Stimulated activated CD8-positive, alpha-beta memory T cell treated with anti-CD3 and anti-CD28 coated beads, Interleukin-15, amount 100 ng/mL, for 48 hours (primary cell): ENCODE measurements around the gene POR.
"Not testable (repeated sequence)": the region's sequence is repeated elsewhere in the genome, so short reads cannot be mapped to it uniquely, and the experiment has no call there.

Experiments used
- DNase-seq, 2 donors: peaks; one replicate each; pipeline ENCODE4 v3.0.0-alpha.2; 2020; ENCODE audit warnings: low read depth in 2 of 2

The POR gene

DNA sequence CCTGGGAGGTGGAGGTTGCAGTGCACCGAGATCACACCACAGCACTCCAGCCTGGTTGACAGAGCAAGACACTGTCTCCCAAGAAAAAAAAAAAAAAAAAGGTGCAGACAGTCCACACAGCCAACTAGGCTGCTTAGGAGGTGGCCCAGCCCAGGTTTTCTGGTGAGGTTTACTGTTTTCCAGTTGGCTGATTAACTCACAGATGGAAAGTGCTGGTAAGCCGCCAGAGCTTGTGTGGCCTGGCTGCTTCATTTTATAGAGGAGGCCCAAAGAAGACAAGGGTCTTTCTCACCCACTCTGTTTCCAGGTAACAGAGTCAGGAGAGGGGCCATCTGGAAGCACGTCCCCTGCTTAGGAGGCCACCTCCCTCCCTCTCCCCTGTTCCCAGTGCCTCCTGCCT lies 29.9 kb upstream of the POR start:
- DNase-seq = no peak

DNA sequence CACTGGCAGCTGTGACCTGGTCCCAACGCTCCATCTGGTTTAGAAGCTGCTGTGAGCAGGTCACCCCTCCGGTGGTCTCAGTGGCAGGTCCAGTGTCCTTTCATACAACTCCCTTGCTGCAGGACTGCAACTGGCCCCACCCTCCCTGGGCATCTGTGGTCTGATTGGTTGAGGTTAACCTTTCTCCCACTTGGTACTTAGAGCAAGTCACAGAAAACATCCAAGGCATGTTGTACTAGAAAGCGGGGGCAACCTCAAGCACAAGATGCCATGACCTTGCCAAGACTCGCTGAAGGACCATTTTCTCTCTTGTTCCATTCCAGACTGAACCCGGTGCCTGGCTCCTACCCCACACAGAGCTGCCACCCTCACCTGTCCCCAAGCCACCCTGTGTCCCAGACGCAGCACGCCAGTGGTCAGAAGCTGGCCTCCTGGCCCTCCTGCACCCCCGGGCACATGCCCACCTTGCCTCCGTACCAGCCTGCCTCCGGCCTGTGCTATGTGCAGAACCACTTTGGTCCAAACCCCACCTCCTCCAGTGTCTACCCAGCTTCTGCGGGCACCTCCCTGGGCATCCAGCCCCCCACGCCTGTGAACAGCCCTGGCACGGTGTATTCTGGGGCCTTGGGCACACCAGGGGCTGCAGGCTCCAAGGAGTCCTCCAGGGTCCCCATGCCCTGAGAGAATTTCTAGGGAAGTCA lies 27.1 kb upstream of the POR start:
- DNase-seq = no peak

DNA sequence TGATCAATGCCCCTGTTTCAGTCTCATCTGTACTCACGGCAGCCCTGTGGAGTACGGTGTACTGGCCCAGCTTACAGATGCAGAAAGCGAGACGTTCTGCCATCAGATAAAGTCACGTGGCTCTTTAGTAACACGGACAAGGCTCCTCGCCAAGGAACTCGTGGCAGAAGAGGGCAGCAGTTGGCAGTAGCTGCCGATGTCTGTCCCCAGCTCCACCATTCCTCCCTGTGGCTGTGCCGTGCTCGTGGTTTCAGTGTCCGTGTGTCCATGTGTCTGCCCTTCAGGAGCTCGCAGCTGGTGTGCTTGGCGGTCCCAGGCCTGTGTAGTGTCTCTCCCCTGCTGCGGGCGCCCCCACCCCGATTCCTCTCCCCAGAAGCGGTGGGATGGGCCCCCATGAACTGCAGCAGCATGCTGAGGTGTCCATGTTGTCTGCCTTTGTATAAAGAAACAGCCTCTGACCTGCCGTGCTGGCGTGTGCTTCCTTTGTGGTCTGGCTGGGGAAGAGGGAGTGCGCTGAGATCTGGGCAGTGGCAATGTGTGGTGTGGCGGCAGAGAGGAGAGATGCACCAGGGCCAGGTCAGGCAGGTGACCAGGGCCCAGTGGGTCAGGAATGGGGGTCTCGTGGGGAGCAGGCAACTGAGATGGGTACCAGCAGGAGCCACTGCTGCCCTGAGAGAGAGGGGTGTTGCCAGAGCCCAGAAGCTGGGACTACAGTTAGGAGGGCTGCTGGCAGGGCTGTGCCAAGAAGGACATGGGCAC lies 26.3 kb upstream of the POR start:
- no peak for DNase-seq

DNA sequence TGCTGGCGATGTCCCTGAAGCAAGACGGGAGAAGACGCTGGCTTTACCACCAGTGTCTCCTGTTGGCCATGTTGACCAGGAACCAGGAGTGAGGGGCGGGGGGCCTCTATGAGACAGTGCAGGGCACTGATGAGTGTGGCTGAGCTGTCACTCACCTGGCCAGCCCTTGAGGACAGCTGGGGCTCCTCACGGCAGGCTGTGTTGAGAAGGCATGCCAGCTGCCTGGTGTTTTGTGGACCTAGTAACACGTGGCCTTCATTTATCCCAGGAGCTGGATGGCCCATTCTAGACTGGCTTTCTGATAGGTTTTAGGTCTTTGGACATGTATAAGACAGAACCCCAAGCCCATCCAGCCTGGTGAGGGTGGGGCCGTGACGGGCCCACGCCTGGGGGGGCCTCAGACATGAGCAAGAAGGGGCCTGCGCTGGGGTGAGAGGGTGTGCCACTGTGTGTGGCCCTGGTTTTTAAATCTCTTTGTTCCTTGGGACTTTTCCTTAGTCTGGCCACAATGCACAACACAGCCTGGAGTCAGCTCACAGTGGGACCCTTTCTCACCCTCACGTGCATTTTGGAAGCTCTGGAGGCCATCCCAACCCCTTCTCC lies 25.6 kb upstream of the POR start:
- DNase-seq = no peak

DNA sequence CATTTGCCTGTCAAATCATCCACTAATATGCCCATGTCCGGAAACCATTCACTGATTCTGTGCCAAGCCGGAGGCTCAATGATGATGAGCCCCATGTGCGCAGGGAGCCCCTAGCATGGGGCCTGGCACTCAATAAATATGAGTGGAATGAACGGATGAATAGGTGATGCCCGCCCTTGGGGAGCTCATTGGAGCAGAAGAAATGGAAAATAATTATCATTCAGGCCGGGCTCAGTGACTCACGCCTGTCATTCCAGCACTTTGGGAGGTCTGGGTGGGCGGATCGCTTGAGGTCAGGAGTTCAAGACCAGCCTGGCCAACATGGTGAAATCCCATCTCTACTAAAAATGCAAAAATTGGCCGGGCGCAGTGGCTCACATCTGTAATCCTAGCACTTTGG lies 25.1 kb upstream of the POR start:
- DNase-seq = no peak

DNA sequence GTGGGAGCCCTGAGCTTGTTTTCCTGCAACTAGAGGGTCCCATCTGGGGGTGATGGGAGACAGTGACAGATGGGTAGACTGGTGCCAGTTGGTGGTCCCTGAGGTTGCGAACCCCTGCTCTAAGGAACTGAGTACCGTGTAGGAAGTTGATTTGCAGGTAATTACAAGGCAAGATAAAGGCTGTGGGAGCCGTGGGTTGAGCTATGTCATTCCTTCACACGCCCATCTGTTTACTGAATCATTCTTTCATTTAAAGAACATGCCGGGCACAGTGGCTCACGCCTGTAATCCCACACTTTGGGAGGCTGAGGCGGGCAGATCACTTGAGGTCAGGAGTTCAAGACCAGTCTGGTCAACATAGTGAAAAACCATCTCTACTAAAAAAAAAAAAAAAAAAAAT lies 23.7 kb upstream of the POR start:
- not testable (repeated sequence) for DNase-seq

DNA sequence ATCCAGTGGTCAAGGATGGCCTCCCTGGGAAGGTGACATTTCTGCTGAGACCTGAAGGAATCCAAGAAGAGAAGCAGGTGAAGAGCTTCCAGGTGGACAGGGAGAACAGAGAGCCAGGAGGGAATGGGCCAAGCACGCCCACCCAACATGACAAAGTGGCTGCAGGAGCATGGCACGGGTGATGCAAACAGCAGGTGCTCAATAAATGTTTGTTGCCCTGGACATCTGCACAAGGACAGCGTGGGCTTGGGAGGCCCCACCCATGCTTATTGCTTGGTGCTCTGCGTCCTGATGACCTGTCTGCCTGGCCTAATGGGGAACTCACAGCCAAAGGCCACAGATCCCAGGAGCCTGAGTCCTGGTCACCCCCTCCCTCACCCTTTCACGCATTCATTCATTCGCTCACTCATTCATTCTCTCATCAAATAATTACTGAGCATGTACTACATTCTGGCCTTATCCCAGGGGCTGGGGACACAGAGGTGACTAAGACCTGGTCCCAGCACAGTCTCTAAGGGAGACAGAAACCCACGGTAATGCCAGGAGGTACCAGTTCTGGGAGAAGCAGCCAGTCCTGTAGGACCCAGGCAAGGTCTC lies 23.0 kb upstream of the POR start:
- DNase-seq = no peak

DNA sequence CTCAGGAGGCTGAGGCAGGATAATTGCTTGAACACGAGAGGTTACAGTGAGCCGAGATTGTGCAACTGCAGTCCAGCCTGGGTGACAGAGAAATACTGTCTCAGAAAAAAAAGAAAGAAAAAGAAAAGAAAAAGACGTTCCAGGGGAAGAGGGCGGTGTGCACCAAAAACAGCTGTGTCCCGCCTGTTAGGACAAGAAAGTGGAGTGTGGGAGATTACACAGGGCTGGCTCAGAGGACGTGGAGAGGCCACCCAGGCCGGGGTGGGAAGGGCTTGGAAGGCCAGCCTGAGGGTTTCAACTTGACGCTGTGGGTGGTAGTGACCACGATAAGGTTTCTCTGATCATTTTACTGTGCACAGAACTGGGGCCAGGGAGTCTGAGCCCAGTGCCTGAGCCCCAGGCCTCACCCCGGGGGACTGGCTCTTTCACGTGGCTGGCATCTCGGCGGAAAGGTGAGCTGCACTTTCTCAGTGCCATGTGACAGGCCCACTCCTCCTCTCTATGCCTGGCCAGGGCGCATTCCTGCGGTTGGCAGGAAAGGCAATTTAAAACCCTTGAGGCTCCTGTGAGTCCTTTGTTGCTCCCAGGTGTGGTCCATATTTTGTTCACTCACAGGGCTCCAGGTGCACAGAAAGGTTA lies 22.2 kb upstream of the POR start:
- no peak for DNase-seq

DNA sequence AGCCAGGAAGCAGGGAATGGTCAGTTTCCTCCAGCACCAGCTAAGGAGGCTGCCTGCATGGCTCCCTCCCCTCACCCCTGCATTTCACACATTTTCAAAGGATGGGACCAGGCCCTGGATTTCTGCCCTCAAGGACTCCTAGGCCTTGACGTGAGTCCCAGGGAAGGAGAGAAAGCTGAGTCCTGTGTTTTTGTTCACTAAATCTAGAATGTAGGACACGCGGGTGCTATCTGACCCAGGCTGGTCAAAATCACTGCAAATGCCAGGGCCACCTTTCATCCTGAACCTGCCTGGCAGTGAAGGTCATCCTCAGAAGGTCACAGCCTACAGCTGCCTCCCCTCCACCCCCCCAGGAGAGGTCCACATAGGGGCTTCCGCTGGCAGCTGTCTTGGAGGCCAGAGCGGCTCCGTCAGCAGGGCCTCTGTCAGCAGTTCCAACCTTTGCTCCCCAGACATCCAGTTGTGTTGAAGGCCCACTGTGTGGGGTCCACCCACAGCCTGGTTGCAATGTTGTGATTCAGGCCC lies 18.1 kb upstream of the POR start:
- no peak for DNase-seq

DNA sequence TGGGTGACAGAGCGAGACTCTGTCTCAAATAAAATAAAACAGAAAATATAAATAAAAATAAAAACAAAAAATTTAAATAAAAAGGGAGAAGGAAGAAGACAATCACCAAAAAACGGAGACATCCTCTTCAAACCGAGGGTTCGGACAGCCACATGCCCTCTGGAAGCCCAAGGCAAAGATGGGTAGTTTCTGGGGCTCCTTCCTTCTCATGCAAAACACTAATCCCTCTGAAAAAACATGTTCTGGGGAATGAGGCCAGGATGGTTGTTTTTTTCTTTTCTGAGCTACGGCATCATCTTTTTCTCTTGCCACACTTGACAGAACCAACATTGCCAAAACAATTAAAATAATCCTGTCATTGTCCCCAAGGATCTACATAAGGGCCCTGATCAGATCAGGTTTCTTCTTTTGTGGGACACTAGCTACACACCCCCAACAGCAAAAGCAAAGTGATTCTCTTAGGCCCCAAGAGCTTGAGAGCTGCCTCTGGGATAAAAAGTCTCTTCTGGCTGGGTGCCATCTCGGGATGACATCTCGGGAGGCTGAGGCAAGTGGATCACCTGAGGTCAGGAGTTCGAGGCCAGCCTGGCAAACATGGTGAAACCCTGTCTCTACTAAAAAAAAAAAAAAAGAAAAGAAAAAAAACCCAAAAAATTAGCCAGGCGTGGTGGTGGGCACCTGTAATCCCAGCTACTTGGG lies 14.2 kb upstream of the POR start:
- DNase-seq = no peak

DNA sequence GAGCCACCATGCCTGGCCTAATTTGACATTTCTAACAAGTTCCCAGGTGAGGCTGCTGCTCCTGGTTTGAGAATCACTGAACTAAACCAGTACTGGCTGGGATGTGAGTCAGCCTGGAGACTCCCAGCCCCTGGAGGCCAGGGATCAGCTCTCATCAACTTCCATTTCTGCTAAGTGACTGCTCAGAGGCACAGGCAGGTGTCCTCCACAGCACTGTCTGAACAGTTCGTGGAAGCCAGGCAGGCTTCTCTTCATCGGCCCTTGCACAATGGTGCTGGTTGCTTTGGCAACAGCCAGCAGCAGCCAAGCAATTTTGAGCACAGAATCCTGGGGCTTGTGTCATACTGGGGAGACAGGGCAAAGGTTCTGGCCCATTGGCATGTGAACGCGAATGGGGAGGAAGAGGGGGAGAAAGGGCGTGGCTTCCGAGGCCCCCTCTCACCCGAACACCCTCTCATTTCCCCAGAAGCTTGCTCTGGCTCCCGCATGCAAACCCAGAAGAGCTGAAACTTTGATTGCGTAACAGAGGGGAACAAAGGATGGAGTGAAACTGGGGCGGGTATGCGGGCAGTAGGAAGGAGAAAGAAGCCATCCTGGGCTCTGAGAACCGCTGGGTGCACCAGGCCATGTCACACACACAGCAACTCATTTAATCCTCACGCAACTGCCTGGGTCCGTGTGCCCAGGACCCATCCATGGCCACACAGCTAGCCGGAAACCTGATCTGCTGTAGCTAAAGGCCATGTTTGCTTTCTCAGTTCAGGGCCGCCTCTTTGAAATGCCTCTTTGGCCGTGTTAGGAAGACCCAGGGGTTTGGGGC lies 9.0 kb upstream of the POR start:
- no peak for DNase-seq

DNA sequence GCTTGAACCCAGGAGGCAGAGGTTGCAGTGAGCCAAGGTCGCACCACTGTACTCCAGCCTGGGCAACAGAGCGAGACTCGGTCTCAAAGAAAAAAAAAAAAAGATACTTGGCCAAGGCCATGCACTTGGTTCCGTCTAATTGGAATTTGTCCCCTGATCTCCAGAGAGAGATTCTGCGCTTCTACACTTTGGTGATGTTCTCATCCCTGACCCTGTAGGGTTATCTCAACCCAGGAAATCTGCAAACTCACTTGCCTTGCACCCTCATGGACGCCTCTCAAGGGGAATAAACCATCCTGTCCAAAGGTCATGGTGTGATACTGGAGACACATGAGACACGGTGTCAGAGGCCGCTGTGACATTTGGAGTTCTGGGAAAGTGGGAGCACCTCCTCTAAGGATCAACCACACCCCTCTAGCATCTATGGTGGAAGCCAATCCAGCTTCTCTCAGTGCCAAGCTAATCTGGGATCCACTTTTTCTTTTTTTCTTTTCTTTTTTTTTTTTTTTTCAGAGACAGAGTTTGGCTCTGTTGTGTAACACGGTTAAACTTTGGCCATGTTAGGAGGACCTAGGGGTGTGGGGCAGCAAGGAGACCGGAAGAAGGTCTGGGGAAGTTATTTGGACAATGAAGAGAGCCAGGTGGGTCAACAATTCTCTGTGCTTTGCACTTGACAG lies 7.8 kb upstream of the POR start:
- DNase-seq = no peak

DNA sequence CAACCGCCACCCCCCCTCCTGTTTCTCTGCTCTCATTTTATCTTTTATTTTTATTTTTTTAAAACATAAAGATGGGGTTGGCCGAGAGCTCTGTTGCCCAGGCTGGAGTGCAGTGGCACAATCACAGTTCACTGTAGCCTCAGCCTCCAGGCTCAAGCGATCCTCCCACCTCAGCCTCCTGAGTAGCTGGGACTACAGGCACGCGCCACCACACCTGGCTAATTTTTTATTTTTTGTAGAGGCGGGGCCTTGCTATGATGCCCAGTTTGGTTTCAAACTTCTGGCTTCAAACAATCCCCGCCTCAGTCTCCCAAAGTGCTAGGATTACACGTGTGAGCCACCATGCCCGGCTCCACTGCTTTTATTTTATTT lies 7.3 kb upstream of the POR start:
- DNase-seq = not testable (repeated sequence)

DNA sequence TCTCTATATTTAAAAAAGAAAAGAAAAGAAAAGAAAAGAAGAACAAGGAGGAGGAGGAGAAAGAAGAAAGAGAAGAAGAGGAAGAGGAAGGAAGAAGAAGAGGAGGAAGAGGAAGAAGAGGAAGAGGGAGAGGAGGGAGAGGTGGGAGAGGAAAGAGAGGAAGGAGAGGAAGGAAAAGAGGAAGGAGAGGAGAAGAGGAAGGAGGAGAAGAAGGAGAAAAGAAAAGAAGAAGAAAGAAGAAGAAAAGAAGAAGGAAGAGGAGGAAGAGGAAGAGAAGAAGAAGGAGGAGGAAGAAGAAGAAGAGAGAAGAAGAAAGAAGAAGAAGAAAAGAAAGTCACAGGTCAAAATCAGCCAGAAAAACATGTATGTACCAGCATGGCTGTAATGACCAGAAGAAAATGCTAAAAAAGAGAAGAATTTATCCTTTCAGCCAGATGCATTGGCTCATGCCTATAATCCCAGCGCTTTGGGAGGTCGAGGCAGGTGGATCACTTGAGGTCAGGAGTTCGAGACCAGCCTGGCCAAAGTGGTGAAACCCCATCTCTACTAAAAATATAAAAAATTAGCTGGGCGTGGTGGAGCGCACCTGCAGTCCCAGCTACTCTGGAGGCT lies 5.3 kb upstream of the POR start:
- DNase-seq = no peak

DNA sequence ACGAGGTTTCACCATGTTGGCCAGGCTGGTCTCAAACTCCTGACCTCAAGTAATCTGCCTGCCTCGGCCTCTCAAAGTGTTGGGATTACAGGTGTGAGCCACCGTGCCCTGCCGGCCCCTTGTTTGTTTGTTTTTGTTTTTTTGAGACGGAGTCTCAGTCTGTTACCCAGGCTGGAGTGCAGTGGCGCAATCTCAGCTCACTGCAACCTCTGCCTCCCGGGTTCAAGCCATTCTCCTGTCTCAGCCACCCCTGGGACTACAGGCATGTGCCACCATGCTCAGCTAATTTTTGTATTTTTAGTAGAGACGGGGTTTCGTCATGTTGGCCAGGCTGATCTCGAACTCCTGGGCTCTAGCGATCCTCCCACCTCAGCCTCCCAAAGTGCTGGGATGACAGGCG lies 3.8 kb upstream of the POR start:
- DNase-seq = not testable (repeated sequence)

DNA sequence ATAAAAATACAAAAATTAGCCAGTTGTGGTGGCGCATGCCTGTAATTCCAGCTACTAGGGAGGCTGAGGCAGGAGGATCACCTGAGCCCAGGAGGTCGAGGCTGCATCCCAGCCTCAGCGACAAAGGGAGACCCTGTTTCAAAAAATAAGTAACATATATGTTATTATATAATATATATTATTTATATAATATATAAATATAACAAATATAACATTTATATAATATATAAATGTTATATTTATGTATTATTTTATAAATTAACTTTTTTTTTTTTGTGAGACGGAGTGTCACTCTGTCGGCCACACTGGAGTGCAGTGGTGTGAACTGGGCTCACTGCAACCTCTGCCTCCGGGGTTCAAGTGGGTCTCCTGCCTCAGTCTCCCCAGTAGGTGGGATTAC lies 1.5 kb upstream of the POR start:
- DNase-seq = no peak

DNA sequence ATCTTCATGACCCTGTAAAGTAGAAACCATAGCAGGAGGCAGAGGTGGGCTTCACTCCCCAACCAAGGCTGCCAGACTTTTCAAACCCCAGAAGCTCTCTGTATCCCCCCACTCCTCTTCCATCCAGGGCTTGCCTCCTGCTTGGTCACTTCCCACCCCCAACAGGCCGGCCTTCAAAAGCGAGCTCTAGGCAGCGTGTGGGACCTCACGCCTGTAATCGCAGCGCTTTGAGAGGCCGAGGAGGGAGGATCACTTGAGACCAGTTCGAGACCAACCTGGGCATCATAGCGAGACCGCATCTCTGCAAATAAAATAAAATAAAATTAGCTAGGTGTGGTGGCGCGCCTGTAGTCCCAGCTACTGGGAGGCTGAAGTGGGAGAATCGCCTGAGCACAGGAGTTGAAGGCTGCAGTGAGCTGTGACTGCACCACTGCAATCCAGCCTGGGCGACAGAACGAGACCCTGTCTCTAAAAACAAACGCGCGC lies 743 bp upstream of the POR start:
- DNase-seq = no peak

DNA sequence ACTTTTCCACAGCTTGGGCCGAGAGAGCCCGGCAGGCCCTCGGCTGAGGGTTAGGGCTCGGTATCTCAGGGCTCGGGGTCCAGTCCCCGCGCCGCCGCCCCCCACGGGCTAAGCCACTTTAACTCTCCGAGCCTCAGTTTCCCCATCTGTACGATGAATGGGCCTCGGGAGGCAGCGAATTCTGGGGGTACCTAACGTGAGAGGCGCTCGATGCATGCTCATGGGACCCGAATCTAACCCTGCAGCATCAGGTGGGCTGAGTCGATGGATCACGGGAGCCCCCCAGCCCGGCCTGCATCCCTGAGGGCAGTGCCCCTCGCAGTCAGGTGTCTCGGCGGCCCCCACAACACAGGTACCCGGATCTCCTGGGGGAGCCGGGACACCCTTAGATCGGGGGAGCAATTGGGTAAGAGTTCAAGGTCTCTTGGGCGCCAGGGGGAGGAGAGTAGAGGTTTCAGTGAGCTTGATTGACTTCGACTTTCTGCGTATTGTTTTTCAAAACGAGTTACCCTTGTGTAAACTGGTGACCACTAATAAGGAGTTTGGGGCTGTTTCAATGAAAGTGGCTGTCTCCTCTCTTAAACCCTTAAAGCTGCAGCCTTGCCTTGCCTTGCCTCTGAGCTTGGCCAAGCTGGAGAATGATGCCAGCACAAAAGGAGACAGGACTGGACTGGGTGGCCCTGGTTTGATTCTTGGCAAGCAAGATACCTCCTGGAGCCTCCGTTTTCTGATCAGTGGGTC lies 631 bp downstream of the POR start:
- DNase-seq = no peak

DNA sequence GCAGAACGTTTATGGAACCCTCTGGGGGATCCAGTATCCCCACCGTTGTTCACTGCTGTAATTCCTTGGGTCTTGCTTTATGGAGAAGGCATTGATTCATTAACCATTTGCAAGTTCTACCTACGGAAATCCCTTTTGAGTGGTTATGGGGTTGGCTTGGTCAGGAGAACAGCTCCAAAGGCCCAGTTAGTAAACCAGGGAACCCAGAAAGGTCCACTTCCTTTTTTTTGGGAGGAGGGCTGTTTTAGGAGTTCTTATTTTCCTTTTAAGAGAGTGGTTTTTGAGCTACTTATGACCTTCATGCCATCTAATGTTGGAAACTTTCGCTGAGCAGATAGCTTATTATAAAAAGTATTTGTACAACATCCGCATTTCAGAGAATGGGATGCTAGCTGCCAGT lies 1.3 kb downstream of the POR start:
- DNase-seq = no peak
